ENCODE data around the gene RUBCNL. TPM values are rescaled to one million over a fixed set of nuclear protein-coding genes. Genes with fewer than 3 reads are reported as not detected.

The RUBCNL gene
- total RNA-seq, 4 donors from 2014 or later, result 4.0 to 21.9 (median 6.8) TPM

- ATAC-seq (ENCODE audit: low FRiP score) (no peak), DNase-seq (ENCODE audit: low spot score) (no peak)
- TF ChIP-seq CTCF (IDR thresholded peaks at IDR 0.05), result no peak
Observed at GRCh38 chr13:46350003-46350402, 37.0 kb downstream of the RUBCNL start.

- no peak for TF ChIP-seq CTCF (IDR thresholded peaks at IDR 0.05)
- DNase-seq (ENCODE audit: low spot score), result no peak
- ATAC-seq (ENCODE audit: low FRiP score), result no peak
Observed at GRCh38 chr13:46348961-46349360, 38.1 kb downstream of the RUBCNL start.

GRCh38 chr13:46347277-46347676, 39.8 kb downstream of the RUBCNL start:
- ATAC-seq (ENCODE audit: low FRiP score) (no peak), DNase-seq (ENCODE audit: low spot score) (no peak)

GRCh38 chr13:46345866-46346265, 41.2 kb downstream of the RUBCNL start:
- TF ChIP-seq CTCF (IDR thresholded peaks at IDR 0.05), result no peak
- ATAC-seq (ENCODE audit: low FRiP score), result no peak

More at GRCh38 chr13:46347277-46347676, 39.8 kb downstream of the RUBCNL start:
- TF ChIP-seq CTCF (IDR thresholded peaks at IDR 0.05), result no peak

GRCh38 chr13:46345398-46345797, 41.7 kb downstream of the RUBCNL start:
- no peak for TF ChIP-seq CTCF (IDR thresholded peaks at IDR 0.05)
- DNase-seq (ENCODE audit: low spot score), result no peak

More at GRCh38 chr13:46345866-46346265, 41.2 kb downstream of the RUBCNL start:
- DNase-seq (ENCODE audit: low spot score), result no peak

GRCh38 chr13:46343279-46343994, 43.6 kb downstream of the RUBCNL start:
- DNase-seq (ENCODE audit: low spot score) (no peak), ATAC-seq (ENCODE audit: low FRiP score) (no peak)
- TF ChIP-seq CTCF (IDR thresholded peaks at IDR 0.05), result no peak

More at GRCh38 chr13:46345398-46345797, 41.7 kb downstream of the RUBCNL start:
- ATAC-seq (ENCODE audit: low FRiP score), result no peak

GRCh38 chr13:46342538-46342937, 44.5 kb downstream of the RUBCNL start:
- TF ChIP-seq CTCF (IDR thresholded peaks at IDR 0.05), result no peak
- no peak for DNase-seq (ENCODE audit: low spot score)

More at GRCh38 chr13:46342538-46342937, 44.5 kb downstream of the RUBCNL start:
- no peak for ATAC-seq (ENCODE audit: low FRiP score)

Measured in omental fat pad (tissue), 4 donors.